ENCODE measurements around the gene SLC39A5.

DNA sequence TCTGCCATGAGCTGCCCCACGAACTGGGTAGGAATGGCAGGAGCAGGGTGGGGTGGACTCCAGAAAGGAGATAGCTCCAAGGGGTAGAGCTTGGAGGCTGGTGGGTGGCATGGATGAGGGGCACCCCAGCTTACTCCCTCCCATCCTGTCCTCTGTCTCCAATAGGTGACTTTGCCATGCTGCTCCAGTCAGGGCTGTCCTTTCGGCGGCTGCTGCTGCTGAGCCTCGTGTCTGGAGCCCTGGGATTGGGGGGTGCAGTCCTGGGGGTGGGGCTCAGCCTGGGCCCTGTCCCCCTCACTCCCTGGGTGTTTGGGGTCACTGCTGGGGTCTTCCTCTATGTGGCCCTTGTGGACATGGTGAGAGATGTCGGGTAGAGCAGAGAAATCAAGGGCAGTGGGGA lies 7.1 kb downstream of the SLC39A5 start:
- TF ChIP-seq, protein P1, sequence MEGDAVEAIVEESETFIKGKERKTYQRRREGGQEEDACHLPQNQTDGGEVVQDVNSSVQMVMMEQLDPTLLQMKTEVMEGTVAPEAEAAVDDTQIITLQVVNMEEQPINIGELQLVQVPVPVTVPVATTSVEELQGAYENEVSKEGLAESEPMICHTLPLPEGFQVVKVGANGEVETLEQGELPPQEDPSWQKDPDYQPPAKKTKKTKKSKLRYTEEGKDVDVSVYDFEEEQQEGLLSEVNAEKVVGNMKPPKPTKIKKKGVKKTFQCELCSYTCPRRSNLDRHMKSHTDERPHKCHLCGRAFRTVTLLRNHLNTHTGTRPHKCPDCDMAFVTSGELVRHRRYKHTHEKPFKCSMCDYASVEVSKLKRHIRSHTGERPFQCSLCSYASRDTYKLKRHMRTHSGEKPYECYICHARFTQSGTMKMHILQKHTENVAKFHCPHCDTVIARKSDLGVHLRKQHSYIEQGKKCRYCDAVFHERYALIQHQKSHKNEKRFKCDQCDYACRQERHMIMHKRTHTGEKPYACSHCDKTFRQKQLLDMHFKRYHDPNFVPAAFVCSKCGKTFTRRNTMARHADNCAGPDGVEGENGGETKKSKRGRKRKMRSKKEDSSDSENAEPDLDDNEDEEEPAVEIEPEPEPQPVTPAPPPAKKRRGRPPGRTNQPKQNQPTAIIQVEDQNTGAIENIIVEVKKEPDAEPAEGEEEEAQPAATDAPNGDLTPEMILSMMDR (IDR thresholded peaks at IDR 0.05) = no peak
- TF ChIP-seq POLR2A (IDR thresholded peaks at IDR 0.05) = no peak
